Hepatocyte (in vitro differentiated cells): ENCODE results near the gene RBFOX1.

Experiments used
- EZH2 ChIP-seq: fragments of 200-600 bp; sonication (generic); IDR thresholded peaks from 2 replicates; pipeline ENCODE4 v1.6.1; 2016; ENCODE audit warnings: antibody characterized with exemption, mild to moderate bottlenecking, borderline replicate concordance
- TF ChIP-seq, protein P1 (sequence below): fragments of 200-600 bp; sonication (generic); IDR thresholded peaks from 2 replicates; pipeline ENCODE4 v1.5.1; 2016; ENCODE audit warnings: antibody characterized with exemption, mild to moderate bottlenecking; ENCODE audit not compliant: poor library complexity

GRCh38 chr16:7526736-7527135 is 194.1 kb downstream of the RBFOX1 start:
- TF ChIP-seq, protein P1, sequence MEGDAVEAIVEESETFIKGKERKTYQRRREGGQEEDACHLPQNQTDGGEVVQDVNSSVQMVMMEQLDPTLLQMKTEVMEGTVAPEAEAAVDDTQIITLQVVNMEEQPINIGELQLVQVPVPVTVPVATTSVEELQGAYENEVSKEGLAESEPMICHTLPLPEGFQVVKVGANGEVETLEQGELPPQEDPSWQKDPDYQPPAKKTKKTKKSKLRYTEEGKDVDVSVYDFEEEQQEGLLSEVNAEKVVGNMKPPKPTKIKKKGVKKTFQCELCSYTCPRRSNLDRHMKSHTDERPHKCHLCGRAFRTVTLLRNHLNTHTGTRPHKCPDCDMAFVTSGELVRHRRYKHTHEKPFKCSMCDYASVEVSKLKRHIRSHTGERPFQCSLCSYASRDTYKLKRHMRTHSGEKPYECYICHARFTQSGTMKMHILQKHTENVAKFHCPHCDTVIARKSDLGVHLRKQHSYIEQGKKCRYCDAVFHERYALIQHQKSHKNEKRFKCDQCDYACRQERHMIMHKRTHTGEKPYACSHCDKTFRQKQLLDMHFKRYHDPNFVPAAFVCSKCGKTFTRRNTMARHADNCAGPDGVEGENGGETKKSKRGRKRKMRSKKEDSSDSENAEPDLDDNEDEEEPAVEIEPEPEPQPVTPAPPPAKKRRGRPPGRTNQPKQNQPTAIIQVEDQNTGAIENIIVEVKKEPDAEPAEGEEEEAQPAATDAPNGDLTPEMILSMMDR, result no peak
- TF ChIP-seq EZH2, result no peak
